HG03025 (cell line): ENCODE results near the gene OPCML.

ENCODE experiments used
- ATAC-seq: cut with Tn5 transposase; IDR thresholded peaks from one replicate; pipeline ENCODE4 v1.9.1; 2021; ENCODE audit warnings: mild to moderate bottlenecking, moderate library complexity; ENCODE audit not compliant: unreplicated experiment, low FRiP score

The OPCML gene

GRCh38 chr11:132840660-132841059 is 691.6 kb downstream of the OPCML start:
- ATAC-seq: no peak

DNA sequence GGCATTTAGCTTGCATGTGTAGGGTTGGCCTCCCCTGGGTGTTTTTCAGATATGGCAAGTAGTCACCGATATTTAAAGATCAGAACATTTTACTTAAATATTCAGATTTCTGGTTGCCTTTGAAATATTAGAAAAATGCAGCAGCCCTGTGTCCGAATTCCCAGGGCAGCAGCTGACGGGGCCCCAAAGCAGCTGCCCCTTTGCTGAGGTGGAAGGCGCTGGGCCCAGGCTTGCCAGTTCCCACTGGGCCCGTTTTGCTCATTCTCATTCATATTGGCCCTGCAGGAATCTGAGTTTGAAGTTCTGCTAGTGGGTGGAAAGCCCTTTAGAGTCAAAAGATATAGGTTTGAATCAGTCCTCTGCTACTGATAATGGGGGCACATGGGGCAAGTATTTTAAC is 692.1 kb downstream of the OPCML start:
- ATAC-seq: no peak

DNA sequence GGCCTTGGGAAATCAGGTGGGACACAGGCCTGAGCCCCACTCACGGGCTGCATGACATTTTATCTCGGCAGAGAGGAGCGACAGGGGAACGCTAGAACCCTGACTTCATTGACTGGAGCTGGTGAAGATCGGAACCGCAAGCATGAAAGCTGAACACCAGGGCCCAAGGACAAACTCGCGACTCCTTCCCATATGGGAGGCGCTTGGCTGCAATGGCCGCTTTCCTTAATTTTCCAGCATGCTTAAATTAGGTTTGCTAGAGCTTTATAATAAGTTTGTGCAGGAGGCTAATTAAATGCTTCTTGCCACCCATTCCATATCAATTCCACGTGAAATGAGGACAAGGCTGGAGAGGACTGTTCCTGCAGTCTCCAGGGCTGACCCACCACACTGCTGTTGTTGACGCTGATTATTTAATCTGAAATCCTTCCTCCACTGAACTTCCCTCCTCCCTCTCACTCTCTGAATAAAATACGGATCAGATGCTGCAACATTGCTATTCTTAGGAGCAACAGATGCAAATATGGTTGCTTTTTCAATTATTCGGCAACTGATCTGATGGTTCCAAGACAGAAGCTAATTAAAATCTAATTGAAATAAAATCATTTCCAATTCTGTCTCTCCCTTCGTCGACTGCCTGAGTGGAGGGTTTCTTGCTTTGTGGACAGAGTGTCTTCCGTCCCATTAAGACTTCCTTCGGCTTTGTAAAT is 692.9 kb downstream of the OPCML start:
- no peak for ATAC-seq

DNA sequence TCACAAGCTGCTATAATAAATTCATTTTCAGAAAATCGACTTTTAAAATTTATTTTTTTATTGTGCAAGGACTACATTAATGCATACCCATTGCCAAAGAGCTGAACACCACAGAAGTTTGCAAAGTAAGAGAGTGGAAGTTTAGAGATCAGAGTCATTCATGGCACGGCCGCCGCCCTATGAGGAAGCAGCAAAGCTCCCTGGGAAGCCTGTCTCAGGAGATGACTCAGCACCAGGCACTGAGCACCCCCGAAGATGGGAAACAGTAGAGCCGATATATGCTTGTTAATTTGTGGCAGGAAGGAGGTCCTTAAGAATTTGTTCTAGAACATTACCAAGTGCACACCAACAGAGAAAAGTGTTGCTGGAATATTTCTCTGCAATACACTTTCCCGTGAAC is 693.7 kb downstream of the OPCML start:
- ATAC-seq: no peak

DNA sequence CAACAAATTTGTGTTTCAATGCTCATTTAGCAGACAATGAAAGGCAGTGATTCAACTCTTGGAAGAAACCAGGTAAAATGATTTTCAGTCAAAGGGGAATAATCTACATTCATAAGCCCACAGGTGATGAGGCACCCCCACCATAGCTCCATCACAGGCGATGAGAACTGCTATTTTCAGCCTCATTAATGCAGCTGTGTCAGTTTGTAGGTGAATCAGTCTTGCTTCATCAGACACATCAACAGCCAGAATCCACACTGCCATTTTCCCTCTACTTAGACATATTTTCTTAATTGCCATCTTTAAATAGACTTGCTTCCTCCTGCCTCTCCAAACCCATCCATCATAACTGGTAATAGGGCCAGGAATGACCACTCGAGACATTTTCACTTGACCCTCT is 701.0 kb downstream of the OPCML start:
- ATAC-seq: no peak

DNA sequence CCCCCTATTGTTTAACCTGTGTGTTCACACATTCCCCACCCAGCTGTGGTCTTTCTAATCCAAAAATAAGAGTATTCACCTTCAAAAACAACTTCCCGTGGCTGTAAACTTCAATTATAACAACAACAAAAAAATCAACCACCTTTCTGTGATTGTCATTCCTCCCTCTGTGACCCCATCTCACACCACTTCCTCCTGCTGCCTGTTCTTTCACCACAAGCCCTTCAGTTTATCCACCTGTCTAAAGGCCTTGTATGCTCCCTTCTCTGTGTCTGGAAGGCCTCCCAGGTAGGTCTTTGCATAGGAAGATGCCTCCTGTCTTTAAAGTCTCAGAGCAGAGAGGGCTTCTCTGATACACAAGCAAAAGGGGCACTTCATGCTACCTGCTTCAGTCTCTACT is 707.7 kb downstream of the OPCML start:
- no peak for ATAC-seq

DNA sequence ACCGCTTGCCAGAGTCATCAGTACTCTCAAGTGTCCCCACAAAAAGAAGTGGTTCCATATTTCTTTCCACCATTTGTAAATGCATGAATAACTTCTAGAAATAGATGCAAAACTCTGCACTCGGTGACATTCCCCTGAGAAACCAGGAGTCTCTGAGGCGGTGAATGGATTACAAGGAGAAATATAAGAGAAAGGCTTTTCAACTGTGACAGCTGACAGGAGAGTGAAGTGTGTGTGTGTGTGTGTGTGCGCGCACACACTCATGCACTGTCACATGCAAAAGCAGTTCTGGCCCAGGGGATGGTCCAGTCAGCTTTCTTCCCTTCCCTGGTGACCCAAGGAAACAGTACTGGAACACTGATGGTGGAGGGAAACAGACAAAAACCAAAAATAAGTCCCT is 710.0 kb downstream of the OPCML start:
- ATAC-seq: no peak

GRCh38 chr11:132821499-132821898 is 710.8 kb downstream of the OPCML start:
- no peak for ATAC-seq

- no peak for ATAC-seq
These were observed 711.3 kb downstream of the OPCML start for GRCh38 chr11:132821014-132821413.

DNA sequence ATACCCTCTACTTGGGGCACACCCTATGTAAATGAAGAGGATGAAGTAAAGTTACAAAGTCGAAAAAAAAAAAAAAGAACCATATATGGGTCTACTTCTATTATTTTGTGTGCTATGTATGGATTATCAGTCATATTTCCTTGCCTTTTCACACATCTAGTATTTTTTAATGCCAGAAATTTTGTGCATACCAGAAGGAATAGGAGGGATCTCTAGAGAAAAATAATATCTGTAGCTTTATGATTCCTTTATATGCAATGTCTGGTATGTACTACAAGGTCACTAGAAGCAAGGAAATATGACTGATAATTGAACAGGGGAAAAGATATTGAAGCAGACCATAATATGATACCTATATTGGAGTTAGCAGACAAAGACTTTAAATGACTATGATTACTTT is 713.4 kb downstream of the OPCML start:
- ATAC-seq: no peak

DNA sequence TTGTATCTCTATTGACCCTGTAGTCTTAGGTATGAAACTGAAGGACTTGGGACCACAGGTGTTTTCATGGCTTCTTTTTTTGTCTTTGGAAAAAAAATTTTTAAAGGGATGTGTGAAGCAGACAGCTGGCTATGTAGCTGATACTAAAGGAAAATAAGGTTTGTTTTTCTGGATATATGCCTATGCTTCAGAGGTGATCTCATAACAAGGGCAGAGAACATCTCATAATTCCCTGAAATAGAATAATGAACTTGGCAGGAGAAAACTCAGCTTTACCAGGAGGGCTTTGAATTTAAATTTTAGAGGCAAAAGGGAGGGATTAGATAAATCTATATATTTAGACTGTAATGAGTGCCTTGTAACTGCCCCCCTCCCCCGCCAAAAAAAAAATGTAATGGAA is 714.9 kb downstream of the OPCML start:
- ATAC-seq: no peak

- ATAC-seq: no peak
These were observed 717.9 kb downstream of the OPCML start for GRCh38 chr11:132814410-132814809.

DNA sequence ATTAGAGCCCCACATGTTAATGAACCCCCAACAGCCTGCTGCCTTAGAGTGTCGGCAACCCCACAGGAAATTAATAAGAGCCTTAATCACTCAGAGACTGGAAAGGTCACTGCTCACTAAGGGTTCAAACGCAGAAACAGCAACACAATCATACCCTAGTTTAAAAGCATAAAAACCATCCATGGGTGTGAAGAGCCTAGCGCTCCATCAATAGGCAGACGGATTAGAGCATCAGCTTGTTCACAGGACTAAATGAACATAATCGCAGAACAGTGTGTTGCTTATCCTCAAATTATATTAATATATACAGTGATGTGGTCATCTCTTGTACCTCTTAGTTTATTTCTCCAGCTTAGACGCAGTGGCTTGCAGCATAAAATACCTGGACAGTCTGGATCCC is 720.7 kb downstream of the OPCML start:
- ATAC-seq: no peak

DNA sequence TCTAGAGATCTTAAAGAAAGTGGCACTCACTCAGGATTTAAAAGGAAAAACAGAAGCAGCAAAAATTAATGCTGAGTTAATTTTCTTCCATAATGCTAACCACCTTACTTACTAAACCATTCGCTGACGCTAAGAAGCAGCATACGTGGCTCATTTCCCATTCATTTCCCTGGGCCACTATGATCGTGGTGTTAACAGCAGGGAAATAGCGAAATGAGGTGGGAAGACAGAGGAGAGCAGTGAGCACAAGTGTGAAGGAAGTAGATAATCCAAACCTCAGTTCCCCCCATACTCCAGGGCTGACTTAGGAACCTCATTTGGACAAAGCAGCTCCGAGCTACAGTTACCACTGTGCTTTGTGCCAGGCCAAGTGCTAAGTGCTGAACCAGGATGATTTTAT is 723.2 kb downstream of the OPCML start:
- no peak for ATAC-seq

GRCh38 chr11:132804258-132804657 is 728.0 kb downstream of the OPCML start:
- ATAC-seq: no peak

DNA sequence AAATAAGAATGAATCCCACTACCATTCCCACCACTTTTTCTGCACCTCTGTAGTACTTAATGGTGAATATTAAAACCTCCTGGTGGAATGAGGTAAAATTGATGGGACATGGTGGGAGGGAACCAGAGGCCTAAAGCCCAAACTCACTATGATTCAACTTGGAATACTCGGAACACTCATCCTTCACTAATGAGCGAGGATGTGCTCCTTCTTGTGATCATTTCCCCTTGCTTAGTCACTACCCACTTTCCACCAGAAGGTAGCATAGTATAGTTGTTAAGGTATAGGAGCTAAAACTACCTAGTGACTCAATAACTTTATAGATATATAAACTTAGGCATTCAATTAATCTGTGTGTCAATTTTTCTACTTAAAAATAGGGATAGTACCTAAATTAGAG is 728.9 kb downstream of the OPCML start:
- no peak for ATAC-seq

DNA sequence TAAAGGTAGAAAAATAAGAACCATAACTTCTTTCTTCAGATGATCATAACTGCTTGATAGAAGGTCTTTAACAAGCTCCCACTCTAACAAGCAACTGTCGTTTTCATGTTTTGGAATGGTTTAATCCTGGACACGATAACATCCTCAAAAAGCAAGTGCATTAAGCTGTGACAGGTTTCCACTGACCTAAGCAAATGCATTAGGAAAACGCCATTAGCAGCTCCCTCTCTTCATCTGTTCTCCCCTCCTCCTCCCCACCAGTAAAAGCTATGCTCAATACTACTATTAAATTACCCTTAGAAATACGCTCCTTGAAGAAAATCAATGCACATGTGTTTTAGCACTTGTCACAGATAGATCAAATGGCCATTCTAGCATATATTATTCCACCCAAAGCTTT is 729.4 kb downstream of the OPCML start:
- no peak for ATAC-seq

GRCh38 chr11:132793831-132794230 is 738.5 kb downstream of the OPCML start:
- ATAC-seq: no peak

DNA sequence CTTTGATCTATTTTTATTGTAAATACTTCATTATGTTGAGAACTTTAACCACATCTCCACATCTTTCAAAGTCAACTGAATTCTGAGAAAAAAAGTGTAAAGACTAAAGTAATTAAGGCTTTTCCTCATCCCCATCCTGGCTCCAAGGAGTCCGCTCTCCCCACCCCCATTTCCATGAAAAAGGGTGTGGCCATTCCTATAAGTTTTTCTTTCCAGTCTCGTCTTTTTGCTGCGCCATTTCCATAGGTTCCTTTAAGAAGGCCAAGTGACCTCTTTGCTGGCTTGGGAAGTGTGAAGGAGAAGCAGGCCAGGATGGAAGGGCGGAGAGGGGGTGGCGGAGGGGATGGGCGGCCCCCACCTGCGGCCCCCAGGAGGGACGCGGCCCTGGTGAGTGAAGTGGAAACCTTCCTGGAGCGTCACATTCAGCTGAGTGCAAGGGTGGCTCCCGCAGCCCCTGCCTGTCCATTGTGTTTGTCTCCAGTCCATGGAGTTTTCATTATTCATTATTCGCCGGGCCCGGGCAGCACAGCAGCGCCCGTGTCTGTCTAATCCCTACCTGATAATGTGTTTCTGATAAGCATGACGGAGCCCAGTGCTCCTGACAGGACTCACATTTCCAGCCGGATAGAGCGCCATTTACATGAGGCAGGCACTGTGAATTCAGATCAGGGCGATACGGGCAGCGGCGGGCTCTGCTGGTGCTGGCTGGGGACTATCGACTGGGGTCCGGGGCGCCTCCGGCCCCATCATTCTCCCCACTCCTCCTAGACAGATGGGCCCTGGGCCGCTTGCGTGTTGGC is 739.8 kb downstream of the OPCML start:
- ATAC-seq: no peak

DNA sequence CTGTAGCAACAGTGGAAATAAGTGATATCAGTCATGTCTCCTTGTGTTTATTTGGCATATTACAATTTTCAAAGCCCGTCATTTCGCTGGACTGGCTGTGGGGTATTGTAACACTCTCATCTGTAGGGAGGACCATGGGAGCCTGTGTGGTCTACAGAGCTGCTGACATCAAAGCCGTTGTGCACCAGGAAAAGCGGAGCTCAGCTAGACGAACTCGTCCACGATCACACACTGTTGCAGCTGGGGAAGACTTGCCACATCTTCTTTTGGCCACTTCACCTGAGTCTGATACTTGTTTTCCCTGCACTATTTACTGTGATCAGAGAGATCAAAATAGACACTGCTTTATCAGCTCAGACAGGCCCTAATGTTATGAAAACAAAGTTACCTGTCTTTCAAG is 741.3 kb downstream of the OPCML start:
- no peak for ATAC-seq

DNA sequence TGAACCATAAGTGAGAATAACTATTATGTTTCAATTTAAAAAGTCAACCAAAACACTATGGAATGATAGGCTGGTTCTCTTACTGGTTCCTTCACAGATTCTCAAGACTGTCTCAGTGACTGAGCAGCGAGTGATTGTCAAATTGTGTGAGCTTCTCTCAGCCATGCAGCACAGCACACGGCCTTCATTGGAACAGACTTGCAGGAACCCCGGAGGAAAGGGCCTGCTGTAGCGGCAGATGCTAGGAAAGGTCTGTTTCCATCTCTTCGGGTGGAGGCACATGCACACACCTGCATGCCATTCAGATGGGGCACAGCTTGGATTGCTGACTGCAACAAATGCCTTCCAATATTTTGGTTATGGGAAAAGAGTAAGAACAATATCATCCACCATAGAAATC is 741.8 kb downstream of the OPCML start:
- ATAC-seq: no peak

DNA sequence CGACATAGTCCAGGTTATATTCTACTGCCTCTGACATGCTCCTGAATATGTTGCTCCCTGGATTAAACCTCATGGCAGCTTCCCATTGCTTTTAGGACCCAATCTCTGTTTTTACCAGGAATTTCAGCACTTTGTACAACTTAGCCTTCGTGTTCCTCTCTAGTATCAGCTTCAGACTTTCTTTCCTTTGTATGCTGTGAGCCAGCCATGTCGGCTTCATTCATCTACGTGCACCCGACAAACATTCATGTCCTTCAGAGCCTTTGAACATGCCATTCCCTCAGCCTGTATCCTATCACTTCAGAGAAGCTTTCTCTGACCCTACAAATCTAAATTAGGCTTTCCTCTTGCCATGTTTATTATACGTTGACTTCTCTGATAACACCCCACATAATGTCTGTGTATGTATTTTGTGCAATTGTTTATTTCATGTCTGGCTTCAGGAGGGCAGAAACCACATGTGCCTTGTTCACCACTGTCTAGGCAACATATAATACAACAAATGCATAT is 743.4 kb downstream of the OPCML start:
- ATAC-seq: no peak
